Peyer's patch (tissue), 4 donors: Measurements from ENCODE around the gene CALY. TPM values are rescaled to one million over a fixed set of nuclear protein-coding genes. Genes with fewer than 3 reads are reported as not detected.

Experiments
- DNase-seq, 3 donors: peaks; one replicate each; pipeline ENCODE4 v3.0.0-alpha.2; 2017 to 2019
- H3K27ac ChIP-seq, 4 donors: fragments of 200-600 bp; sonication (generic); one replicate each; pipeline ENCODE4 v1.5.1; 2016 to 2019
- H3K27me3 ChIP-seq, 2 donors: fragments of 200-600 bp; sonication (generic); one replicate each; pipeline ENCODE4 v1.5.1; 2019
- H3K36me3 ChIP-seq, 3 donors: fragments of 200-600 bp; sonication (generic); one replicate each; pipeline ENCODE4 v1.5.1; 2016 to 2019
- H3K4me1 ChIP-seq, 4 donors: fragments of 200-600 bp; sonication (generic); one replicate each; pipeline ENCODE4 v1.5.1; 2016 to 2019
- H3K4me3 ChIP-seq, 4 donors: fragments of 200-600 bp; sonication (generic); 1 replicate in 3 of 4; 2 replicates in 1 of 4; pipeline ENCODE4 v1.5.1; 2016 to 2019; ENCODE audit warnings: mild to moderate bottlenecking in 1 of 4
- H3K9me3 ChIP-seq, 4 donors: fragments of 200-600 bp; sonication (generic); one replicate each; pipeline ENCODE4 v1.5.1; 2016 to 2019; ENCODE audit warnings: mild to moderate bottlenecking in 1 of 4
- CTCF ChIP-seq, 6 experiments: fragments of 450-650 bp in 4 of 6; fragments of 200-600 bp in 2 of 6; sonication (generic) in 1 of 6; IDR thresholded peaks; one replicate each; pipeline ENCODE4 v1.5.1; 2017 to 2019; ENCODE audit warnings: antibody characterized with exemption in 6 of 6, mild to moderate bottlenecking in 3 of 6, moderate library complexity in 1 of 6
- POLR2A ChIP-seq, 2 donors: fragments of 450-650 bp; IDR thresholded peaks; one replicate each; pipeline ENCODE4 v1.5.1; 2017; ENCODE audit warnings: antibody characterized with exemption in 2 of 2, mild to moderate bottlenecking in 2 of 2, moderate library complexity in 2 of 2
- total RNA-seq, 4 donors: library from RNA; depleted of rRNA; stranded (reverse); fragments of >200 nt; gene quantifications; one replicate each; pipeline ENCODE4 v1.1.0, GENCODE V29; 2016

Gene CALY
- total RNA-seq, 4 donors from 2014 or later, result 0.88 to 1.6 (median 1.5) TPM; not detected in 1

GRCh38 chr10:133279326-133280226, 57.1 kb downstream of the CALY start:
- peak in 1 of 3 donors; percentile 30 for DNase-seq
- Histone ChIP-seq H3K36me3 (peaks cover 0 to 55% (median 0%) of the 10 kb centered on the region in 3 donors), H3K9me3 (no peaks in the 10 kb centered on the region), H3K27ac (peak overlapping the region; percentile 71 to 85 (median 77)), H3K27me3 (peaks cover 0 to 7% of the 10 kb centered on the region in 2 donors), H3K4me3 (no peak overlapping the region), H3K4me1 (peaks cover 0 to 50% (median 29%) of the 10 kb centered on the region in 4 donors)
- TF ChIP-seq CTCF (IDR thresholded peaks at IDR 0.05) (no peak), POLR2A (IDR thresholded peaks at IDR 0.05) (no peak)

- Histone ChIP-seq H3K27me3 (peaks cover 0 to 7% of the 10 kb centered on the region in 2 donors), H3K36me3 (peaks cover 0 to 46% (median 0%) of the 10 kb centered on the region in 3 donors), H3K9me3 (no peaks in the 10 kb centered on the region), H3K27ac (peak overlapping the region; percentile 71 to 85 (median 77)), H3K4me3 (peak overlapping the region in 1 of 4 donors; percentile 9), H3K4me1 (peaks cover 0 to 51% (median 29%) of the 10 kb centered on the region in 4 donors)
- TF ChIP-seq CTCF (IDR thresholded peaks at IDR 0.05) (no peak), POLR2A (IDR thresholded peaks at IDR 0.05) (no peak)
- peak in 2 of 3 donors; percentile 89 to 94 for DNase-seq
Observed at GRCh38 chr10:133278577-133279265, 58.0 kb downstream of the CALY start.

GRCh38 chr10:133277993-133278576, 58.6 kb downstream of the CALY start:
- Histone ChIP-seq H3K4me3 (peak overlapping the region in 2 of 4 donors; percentile 9 to 11), H3K9me3 (no peaks in the 10 kb centered on the region), H3K4me1 (peaks cover 0 to 51% (median 29%) of the 10 kb centered on the region in 4 donors), H3K36me3 (peaks cover 0 to 40% (median 0%) of the 10 kb centered on the region in 3 donors), H3K27me3 (peaks cover 0 to 7% of the 10 kb centered on the region in 2 donors), H3K27ac (peak overlapping the region; percentile 71 to 85 (median 77))
- peak in 1 of 3 donors; percentile 27 for DNase-seq
- TF ChIP-seq POLR2A (IDR thresholded peaks at IDR 0.05) (no peak), CTCF (IDR thresholded peaks at IDR 0.05) (no peak)

GRCh38 chr10:133277277-133277992, 59.3 kb downstream of the CALY start:
- H3K9me3 ChIP-seq, result no peaks in the 10 kb centered on the region
- H3K4me1 ChIP-seq, result peaks cover 0 to 51% (median 29%) of the 10 kb centered on the region in 4 donors
- DNase-seq, result no peak
- H3K4me3 ChIP-seq, result no peak overlapping the region
- peaks cover 0 to 7% of the 10 kb centered on the region in 2 donors for H3K27me3 ChIP-seq
- no peak for TF ChIP-seq POLR2A (IDR thresholded peaks at IDR 0.05)
- peak overlapping the region; percentile 71 to 85 (median 77) for H3K27ac ChIP-seq
- H3K36me3 ChIP-seq, result peaks cover 0 to 33% (median 0%) of the 10 kb centered on the region in 3 donors

GRCh38 chr10:133276435-133277201, 60.1 kb downstream of the CALY start, which contains the start of gene ADAM8:
ADAM8 (minus strand) TSS chr10:133276868; CDS start chr10:133276817, 51 bp downstream.
- Histone ChIP-seq H3K36me3 (peaks cover 0 to 25% (median 0%) of the 10 kb centered on the region in 3 donors), H3K4me1 (peaks cover 0 to 51% (median 29%) of the 10 kb centered on the region in 4 donors), H3K27ac (peak within 1 kb of the TSS; percentile 71 to 85 (median 77)), H3K4me3 (peak within 1 kb of the TSS; percentile 41 to 61 (median 48)), H3K9me3 (no peaks in the 10 kb centered on the region), H3K27me3 (peaks cover 0 to 7% of the 10 kb centered on the region in 2 donors)
- DNase-seq, result peak; percentile 67 to 86 (median 77)
- no peak for TF ChIP-seq CTCF (IDR thresholded peaks at IDR 0.05)
- no peak for TF ChIP-seq POLR2A (IDR thresholded peaks at IDR 0.05)
